DMS79 treated with DMSO at 0.1 percent for 48 hours (cell line): ENCODE data around the gene SHISA2.

Experiments used
- DNase-seq: peaks from one replicate; lab custom pipeline; 2025; lab: John Stamatoyannopoulos, UW

SHISA2 gene

GRCh38 chr13:26017932-26018665 is 33.7 kb downstream of the SHISA2 start:
- DNase-seq = no peak

- DNase-seq = no peak
These were observed 34.5 kb downstream of the SHISA2 start for GRCh38 chr13:26017196-26017921.

GRCh38 chr13:26016189-26016588 is 35.6 kb downstream of the SHISA2 start:
- no peak for DNase-seq

GRCh38 chr13:26015271-26016125 is 36.3 kb downstream of the SHISA2 start:
- DNase-seq = no peak

GRCh38 chr13:26012995-26013394 is 38.8 kb downstream of the SHISA2 start:
- DNase-seq = no peak

GRCh38 chr13:26011996-26012821 is 39.6 kb downstream of the SHISA2 start:
- DNase-seq = no peak

GRCh38 chr13:26011208-26011573 is 40.6 kb downstream of the SHISA2 start:
- DNase-seq = no peak

GRCh38 chr13:26010487-26011207 is 41.2 kb downstream of the SHISA2 start:
- no peak for DNase-seq

- no peak for DNase-seq
These were observed 44.3 kb downstream of the SHISA2 start for GRCh38 chr13:26007261-26008125.
